Measurements from ENCODE around the gene MANSC4. TPM values are rescaled to one million over a fixed set of nuclear protein-coding genes. Genes with fewer than 3 reads are reported as not detected.

Gene MANSC4
- total RNA-seq, 1 experiment from 2014 or later: not detected

DNA sequence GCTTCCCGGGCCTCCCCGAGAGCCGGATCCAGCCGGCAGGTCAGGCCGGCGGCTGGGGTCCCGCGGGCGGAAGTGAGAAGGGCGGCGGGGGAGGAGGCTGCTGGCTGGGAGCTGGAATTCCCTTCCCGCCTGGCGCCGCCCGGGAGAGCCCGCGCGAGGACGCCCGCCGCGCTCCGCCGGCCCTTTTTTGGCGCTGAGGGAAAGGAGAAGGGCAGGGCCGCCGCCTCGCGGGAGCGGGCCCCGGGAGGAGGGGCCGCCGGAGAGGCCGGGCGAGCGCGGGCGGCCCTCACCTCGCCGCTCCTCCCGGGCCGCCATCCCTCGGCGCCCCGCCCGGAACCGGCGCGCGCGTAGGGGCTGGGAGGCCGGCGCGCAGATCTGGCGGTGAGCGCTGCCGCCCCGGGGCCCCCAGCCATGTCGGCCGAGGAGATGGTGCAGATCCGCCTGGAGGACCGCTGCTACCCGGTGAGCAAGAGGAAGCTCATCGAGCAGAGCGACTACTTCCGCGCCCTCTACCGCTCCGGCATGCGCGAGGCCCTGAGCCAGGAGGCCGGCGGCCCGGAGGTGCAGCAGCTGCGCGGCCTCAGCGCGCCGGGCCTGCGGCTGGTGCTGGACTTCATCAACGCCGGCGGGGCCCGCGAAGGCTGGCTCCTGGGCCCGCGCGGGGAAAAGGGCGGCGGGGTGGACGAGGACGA is at the start of gene MANSC4, which contains the start of gene KLHL42 (continued):
- TF ChIP-seq JUN (CRISPR knock-in tag; IDR thresholded peaks at IDR 0.05) (peak; percentile 33; the same call in 1 of the 2 replicates), FOXK1 (CRISPR knock-in tag; IDR thresholded peaks at IDR 0.05) (no peak), NFYB (CRISPR knock-in tag; conservative IDR thresholded peaks at IDR 0.05; ENCODE audit: low read depth) (0 out of 2 replicates have a peak, but pooled peaks have one; percentile 10), ZNF671 (CRISPR knock-in tag; IDR thresholded peaks at IDR 0.05) (no peak), ARID4B (CRISPR knock-in tag; IDR thresholded peaks at IDR 0.05; ENCODE audit: borderline replicate concordance) (peak; percentile 79; the same call in 1 of the 2 replicates), GABPB1 (CRISPR knock-in tag; IDR thresholded peaks at IDR 0.05) (peak; percentile 38; the same call in 1 of the 2 replicates), CDX4 (CRISPR knock-in tag; IDR thresholded peaks at IDR 0.05; ENCODE audit: borderline replicate concordance) (no peak)
- TF ChIP-seq, protein P1, sequence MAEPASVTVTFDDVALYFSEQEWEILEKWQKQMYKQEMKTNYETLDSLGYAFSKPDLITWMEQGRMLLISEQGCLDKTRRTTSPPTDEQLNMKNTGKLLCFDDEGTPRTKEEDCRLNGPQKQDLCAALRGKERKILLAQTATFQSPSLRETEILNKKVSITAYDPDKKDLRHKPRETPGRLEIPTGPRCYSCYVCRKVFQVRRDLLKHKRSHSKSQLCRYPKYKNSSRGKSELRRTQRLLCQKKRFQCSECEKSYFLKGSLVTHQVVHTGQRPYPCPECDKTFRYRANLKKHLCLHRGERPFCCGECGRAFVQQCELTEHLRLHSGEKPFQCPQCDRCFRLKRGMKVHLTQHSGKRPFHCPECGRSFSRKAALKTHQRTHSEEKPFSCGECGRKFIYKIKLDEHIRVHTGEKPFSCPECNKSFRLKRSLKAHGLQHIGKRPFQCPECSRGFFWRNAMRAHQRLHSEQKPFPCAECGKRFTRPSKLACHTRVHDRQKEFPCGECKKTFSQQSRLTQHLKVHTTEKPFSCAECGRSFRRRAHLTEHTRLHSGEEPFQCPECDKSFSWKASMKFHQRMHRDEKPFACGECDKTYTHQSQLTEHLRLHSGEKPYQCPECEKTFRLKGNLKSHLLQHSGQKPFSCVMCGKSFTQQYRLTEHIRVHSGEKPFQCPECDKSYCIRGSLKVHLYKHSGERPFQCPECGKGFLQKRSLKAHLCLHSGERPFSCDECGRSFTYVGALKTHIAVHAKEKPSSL (CRISPR knock-in tag; conservative IDR thresholded peaks at IDR 0.05): no peak

GRCh38 chr12:27828196-27828595 is 48.2 kb upstream of the MANSC4 start:
- DNase-seq (ENCODE audit: low spot score): no peak
- Mint-ChIP-seq H3K4me3 (no peak overlapping the region), H3K27ac (no peak overlapping the region), H3K36me3 (no peaks in the 10 kb centered on the region), H3K4me1 (peaks cover 10% of the 10 kb centered on the region), H3K27me3 (ENCODE audit: low read depth) (no peaks in the 10 kb centered on the region), H3K9me3 (no peaks in the 10 kb centered on the region)
- ChIA-PET CTCF (no interaction called here), POLR2A (no interaction called here)
- ATAC-seq: no peak
- TF ChIP-seq PRDM15 (CRISPR knock-in tag; IDR thresholded peaks at IDR 0.05): no peak
- no peak for TF ChIP-seq KAT7 (CRISPR knock-in tag; IDR thresholded peaks at IDR 0.05; ENCODE audit: borderline replicate concordance)
- TF ChIP-seq ZBTB21 (CRISPR knock-in tag; IDR thresholded peaks at IDR 0.05; ENCODE audit: borderline replicate concordance): no peak
- no peak for TF ChIP-seq ZNF317 (CRISPR knock-in tag; IDR thresholded peaks at IDR 0.05; ENCODE audit: borderline replicate concordance, low read depth)
- TF ChIP-seq, protein P2, sequence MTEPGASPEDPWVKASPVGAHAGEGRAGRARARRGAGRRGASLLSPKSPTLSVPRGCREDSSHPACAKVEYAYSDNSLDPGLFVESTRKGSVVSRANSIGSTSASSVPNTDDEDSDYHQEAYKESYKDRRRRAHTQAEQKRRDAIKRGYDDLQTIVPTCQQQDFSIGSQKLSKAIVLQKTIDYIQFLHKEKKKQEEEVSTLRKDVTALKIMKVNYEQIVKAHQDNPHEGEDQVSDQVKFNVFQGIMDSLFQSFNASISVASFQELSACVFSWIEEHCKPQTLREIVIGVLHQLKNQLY (CRISPR knock-in tag; IDR thresholded peaks at IDR 0.05): no peak
- TF ChIP-seq RORB (CRISPR knock-in tag; IDR thresholded peaks at IDR 0.05): no peak
- no peak for TF ChIP-seq STAT6 (CRISPR knock-in tag; conservative IDR thresholded peaks at IDR 0.05; ENCODE audit: low read depth)
- no peak for TF ChIP-seq FOXK1 (CRISPR knock-in tag; IDR thresholded peaks at IDR 0.05)
- TF ChIP-seq TP53 (CRISPR knock-in tag; IDR thresholded peaks at IDR 0.05): no peak
- no peak for TF ChIP-seq SMAD3 (CRISPR knock-in tag; IDR thresholded peaks at IDR 0.05; ENCODE audit: borderline replicate concordance)
- TF ChIP-seq ZNF121 (CRISPR knock-in tag; IDR thresholded peaks at IDR 0.05): no peak
- no peak for TF ChIP-seq ATF6 (CRISPR knock-in tag; IDR thresholded peaks at IDR 0.05)
